OCI-LY1 (cell line): ENCODE measurements around the gene CFAP53.
"Not testable (repeated sequence)": the region's sequence is repeated elsewhere in the genome, so short reads cannot be mapped to it uniquely, and the experiment has no call there.

ENCODE experiments used
- H2AFZ ChIP-seq: fragments of 200-600 bp; sonication (generic), shearing (Covaris generic); 2 replicates; pipeline ENCODE4 v1.6.0; 2014; ENCODE audit warnings: antibody characterized with exemption, mild to moderate bottlenecking, low read length
- H3F3A ChIP-seq: fragments of 200-600 bp; sonication (generic), shearing (Covaris generic); 2 replicates; pipeline ENCODE4 v1.6.0; 2014; ENCODE audit warnings: mild to moderate bottlenecking, antibody characterized with exemption, low read length, moderate library complexity; ENCODE audit not compliant: insufficient read depth
- H3K27ac ChIP-seq: fragments of 200-600 bp; sonication (generic); 2 replicates; pipeline ENCODE4 v1.5.1; 2014; ENCODE audit warnings: low read length, mixed run types, mild to moderate bottlenecking, low read depth; ENCODE audit not compliant: poor library complexity, severe bottlenecking
- H3K27me3 ChIP-seq: fragments of 200-600 bp; sonication (generic); 2 replicates; pipeline ENCODE4 v1.6.0; 2014; ENCODE audit warnings: antibody characterized with exemption, mild to moderate bottlenecking, low read length, moderate library complexity; ENCODE audit not compliant: insufficient read depth
- H3K36me3 ChIP-seq: fragments of 200-600 bp; sonication (generic); 2 replicates; pipeline ENCODE4 v1.6.1; 2014; ENCODE audit warnings: mild to moderate bottlenecking, antibody characterized with exemption, low read length, moderate library complexity, mixed read lengths; ENCODE audit not compliant: insufficient read depth
- H3K4me1 ChIP-seq: fragments of 200-600 bp; sonication (generic); 2 replicates; pipeline ENCODE4 v1.5.1; 2014; ENCODE audit warnings: mild to moderate bottlenecking, low read length, moderate library complexity; ENCODE audit not compliant: insufficient read depth, severe bottlenecking
- H3K4me2 ChIP-seq: fragments of 200-600 bp; sonication (generic), shearing (Covaris generic); 2 replicates; pipeline ENCODE4 v1.6.1; 2014; ENCODE audit warnings: low read length
- H3K4me3 ChIP-seq: fragments of 200-600 bp; sonication (generic); 2 replicates; pipeline ENCODE4 v1.5.1; 2014; ENCODE audit warnings: low read length, low read depth, mild to moderate bottlenecking, mixed read lengths; ENCODE audit not compliant: poor library complexity, severe bottlenecking
- H3K79me2 ChIP-seq: fragments of 200-600 bp; shearing (Covaris generic); 2 replicates; pipeline ENCODE4 v1.6.1; 2016; ENCODE audit warnings: mixed run types, low read length, mixed read lengths; ENCODE audit not compliant: insufficient read depth
- H3K9ac ChIP-seq: fragments of 200-600 bp; sonication (generic), shearing (Covaris generic); 2 replicates; pipeline ENCODE4 v1.6.1; 2014; ENCODE audit warnings: mild to moderate bottlenecking, low read length, mixed read lengths
- H3K9me2 ChIP-seq: fragments of 200-600 bp; sonication (generic), shearing (Covaris generic); 2 replicates; pipeline ENCODE4 v1.6.1; 2014; ENCODE audit warnings: low read depth, mild to moderate bottlenecking, low read length, mixed read lengths
- H3K9me3 ChIP-seq: fragments of 200-600 bp; shearing (Covaris generic); 2 replicates; pipeline ENCODE4 v1.6.1; 2014; ENCODE audit warnings: low read length, mixed read lengths
- H4K20me1 ChIP-seq: fragments of 200-600 bp; sonication (generic), shearing (Covaris generic); 2 replicates; pipeline ENCODE4 v1.6.0; 2016; ENCODE audit warnings: mild to moderate bottlenecking, low read length; ENCODE audit not compliant: insufficient read depth
- CTCF ChIP-seq: fragments of 200-600 bp; sonication (generic), shearing (Covaris generic); IDR thresholded peaks from 2 replicates; pipeline ENCODE4 v1.5.1; 2017; ENCODE audit warnings: mild to moderate bottlenecking, antibody characterized with exemption, low read length, moderate library complexity, mixed read lengths
- EZH2 ChIP-seq: fragments of 200-600 bp; sonication (generic), shearing (Covaris generic); IDR thresholded peaks from 2 replicates; pipeline ENCODE4 v1.8.0; 2017; ENCODE audit warnings: borderline replicate concordance, mixed run types, mild to moderate bottlenecking, antibody characterized with exemption, low read length, moderate library complexity, mixed read lengths

CFAP53 gene

GRCh38 chr18:50232419-50232818, 33.9 kb downstream of the CFAP53 start:
- Histone ChIP-seq H3K9ac (no peak overlapping the region), H3K27ac (no peak overlapping the region), H3K4me1 (no peaks in the 10 kb centered on the region), H3K79me2 (no peaks in the 10 kb centered on the region), H3K9me3 (no peaks in the 10 kb centered on the region), H3K4me3 (no peak overlapping the region), H3K4me2 (no peak overlapping the region), H3K36me3 (no peaks in the 10 kb centered on the region), H4K20me1 (no peaks in the 10 kb centered on the region), H3K9me2 (no peaks in the 10 kb centered on the region), H2AFZ (no peak overlapping the region), H3F3A (no peaks in the 10 kb centered on the region), H3K27me3 (no peaks in the 10 kb centered on the region; the same call in 1 of the 2 replicates)
- TF ChIP-seq CTCF (no peak), EZH2 (no peak)

GRCh38 chr18:50231621-50232020, 34.7 kb downstream of the CFAP53 start:
- Histone ChIP-seq H3K9me2 (no peaks in the 10 kb centered on the region), H4K20me1 (no peaks in the 10 kb centered on the region), H3K9me3 (no peaks in the 10 kb centered on the region), H3F3A (no peaks in the 10 kb centered on the region), H3K27ac (no peak overlapping the region), H3K4me1 (peaks cover 8% of the 10 kb centered on the region), H3K9ac (no peak overlapping the region), H3K79me2 (no peaks in the 10 kb centered on the region), H3K4me3 (no peak overlapping the region), H3K27me3 (no peaks in the 10 kb centered on the region; the same call in 1 of the 2 replicates), H3K4me2 (no peak overlapping the region), H3K36me3 (no peaks in the 10 kb centered on the region), H2AFZ (no peak overlapping the region)
- TF ChIP-seq CTCF, result no peak
- TF ChIP-seq EZH2, result no peak

GRCh38 chr18:50220249-50220648, 46.0 kb downstream of the CFAP53 start:
- not testable (repeated sequence) for H3K9me3 ChIP-seq, H3K4me2 ChIP-seq, H3K9ac ChIP-seq, H3K27ac ChIP-seq, H3K9me2 ChIP-seq, H3K4me1 ChIP-seq, H3K27me3 ChIP-seq, H2AFZ ChIP-seq, H4K20me1 ChIP-seq, H3K4me3 ChIP-seq, H3K36me3 ChIP-seq, H3K79me2 ChIP-seq, H3F3A ChIP-seq

- Histone ChIP-seq H2AFZ (no peak overlapping the region), H3K79me2 (no peaks in the 10 kb centered on the region), H3K4me1 (no peaks in the 10 kb centered on the region), H3K27me3 (0 out of 2 replicates have a peak, but pooled peaks cover 5% of the 10 kb centered on the region), H3K9me2 (no peaks in the 10 kb centered on the region), H3K4me2 (no peak overlapping the region), H3K4me3 (no peak overlapping the region), H3K27ac (no peak overlapping the region), H3F3A (no peaks in the 10 kb centered on the region), H3K9ac (no peak overlapping the region), H3K36me3 (no peaks in the 10 kb centered on the region), H3K9me3 (no peaks in the 10 kb centered on the region), H4K20me1 (no peaks in the 10 kb centered on the region)
- TF ChIP-seq EZH2, result no peak
- peak; percentile 70 for TF ChIP-seq CTCF
Observed at GRCh38 chr18:50218432-50219197, 47.7 kb downstream of the CFAP53 start.
